Measurements from ENCODE around the gene ZBTB37.
"Not testable (repeated sequence)": the region's sequence is repeated elsewhere in the genome, so short reads cannot be mapped to it uniquely, and the experiment has no call there.

The ZBTB37 gene

GRCh38 chr1:173865468-173866164, 2.6 kb upstream of the ZBTB37 start:
- no peak for DNase-seq (ENCODE audit: low read depth, low spot score)

GRCh38 chr1:173866413-173867115, 1.6 kb upstream of the ZBTB37 start:
- DNase-seq (ENCODE audit: low read depth, low spot score): no peak

- DNase-seq (ENCODE audit: low read depth, low spot score): no peak
Observed at GRCh38 chr1:173867141-173867752, 933 bp upstream of the ZBTB37 start.

- peak; percentile 100 for DNase-seq (ENCODE audit: low read depth, low spot score)
Observed at GRCh38 chr1:173867753-173868265, 371 bp upstream of the ZBTB37 start, which contains the start of gene GAS5. TSS of gene GAS5 (minus strand) at chr1:173867989.

DNA sequence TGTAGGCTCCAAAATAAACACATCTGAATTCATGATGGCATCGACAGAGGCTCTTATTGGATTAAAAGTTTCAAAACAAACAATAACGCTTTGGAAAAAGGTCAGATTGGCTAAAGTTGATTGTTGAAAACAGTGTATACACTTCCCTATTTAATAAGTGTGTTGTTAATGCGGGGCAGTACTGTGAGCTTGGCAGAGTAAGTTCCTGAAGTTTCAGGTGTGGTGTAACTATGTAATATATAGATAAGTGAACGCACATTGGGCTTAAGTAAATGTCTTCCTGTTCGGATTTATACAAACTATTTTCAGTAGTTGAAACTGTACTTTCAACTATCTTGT, 810 bp downstream of the ZBTB37 start:
- DNase-seq (ENCODE audit: low read depth, low spot score): no peak

GRCh38 chr1:173870252-173871075, 2.3 kb downstream of the ZBTB37 start:
- no peak for DNase-seq (ENCODE audit: low read depth, low spot score)

DNA sequence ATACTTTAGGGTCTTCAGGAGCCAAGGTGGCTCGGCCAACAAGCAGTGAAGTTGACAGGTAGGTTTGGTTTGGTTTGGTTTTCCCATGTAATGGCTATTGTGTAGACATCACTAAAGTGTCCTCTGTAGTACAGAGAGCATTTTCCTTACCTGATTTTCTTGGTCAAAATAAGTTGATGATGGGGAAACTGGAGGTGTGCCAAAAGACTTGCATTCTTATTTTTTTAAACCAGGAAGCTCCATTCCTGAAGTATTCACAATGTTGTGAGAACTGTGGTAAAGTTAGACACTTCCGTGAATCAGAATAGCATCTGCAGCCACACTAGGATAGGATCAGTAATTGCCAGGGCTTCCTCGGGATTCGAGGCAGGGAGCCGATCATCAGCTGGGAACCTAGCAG, 2.9 kb downstream of the ZBTB37 start:
- DNase-seq (ENCODE audit: low read depth, low spot score): no peak

DNA sequence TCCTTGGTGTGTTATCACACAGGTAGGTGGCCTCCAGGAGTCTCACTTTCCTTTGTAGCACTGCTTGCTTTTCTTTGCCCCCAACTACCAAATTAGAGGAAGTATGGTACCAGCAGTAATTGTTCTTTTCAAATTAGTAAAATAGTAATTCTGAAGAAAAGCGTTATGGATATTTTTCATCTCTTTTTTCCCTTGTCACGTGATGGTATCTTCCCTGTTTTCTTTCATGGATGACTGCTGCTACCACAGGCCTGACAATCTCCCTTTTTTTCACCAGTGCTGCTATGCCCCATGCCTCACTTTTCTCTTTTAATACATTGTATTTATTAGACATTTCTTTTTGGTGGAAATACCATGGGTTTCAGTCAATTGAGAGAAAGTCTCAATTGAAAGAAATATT, 3.3 kb downstream of the ZBTB37 start:
- no peak for DNase-seq (ENCODE audit: low read depth, low spot score)

DNA sequence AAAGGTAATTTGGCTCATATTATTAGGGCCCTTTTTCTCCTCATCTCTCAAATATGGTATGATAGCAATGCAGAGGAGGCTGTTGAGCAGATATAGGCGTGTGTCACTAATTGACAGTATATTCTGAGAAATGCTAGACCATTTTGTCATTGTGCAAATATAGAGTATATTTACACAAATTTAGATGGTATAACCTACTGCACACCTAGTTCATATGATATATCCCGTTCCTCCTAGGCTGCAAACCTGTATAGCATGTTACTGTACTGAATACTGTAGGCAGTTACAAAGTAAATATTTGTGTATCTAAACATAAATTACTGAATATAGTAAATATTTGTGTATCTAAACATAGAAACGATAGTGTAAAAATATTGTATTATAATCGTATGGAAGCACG, 8.6 kb downstream of the ZBTB37 start:
- DNase-seq (ENCODE audit: low read depth, low spot score): no peak

GRCh38 chr1:173878251-173878650, 10.1 kb downstream of the ZBTB37 start:
- no peak for DNase-seq (ENCODE audit: low read depth, low spot score)

DNA sequence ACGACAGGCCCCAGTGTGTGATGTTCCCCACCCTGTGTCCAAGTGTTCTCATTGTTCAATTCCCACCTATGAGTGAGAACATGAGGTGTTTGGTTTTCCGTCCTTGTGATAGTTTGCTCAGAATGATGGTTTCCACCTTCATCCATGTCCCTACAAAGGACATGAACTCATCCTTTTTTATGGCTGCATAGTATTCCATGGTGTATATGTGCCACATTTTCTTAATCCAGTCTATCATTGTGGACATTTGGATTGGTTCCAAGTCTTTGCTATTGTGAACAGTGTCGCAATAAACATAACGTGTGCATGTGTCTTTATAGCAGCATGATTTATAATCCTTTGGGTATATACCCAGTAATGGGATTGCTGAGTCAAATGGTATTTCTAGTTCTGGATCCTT, 12.9 kb downstream of the ZBTB37 start:
- not testable (repeated sequence) for DNase-seq (ENCODE audit: low read depth, low spot score)

- DNase-seq (ENCODE audit: low read depth, low spot score): no peak
Observed at GRCh38 chr1:173884701-173885100, 16.5 kb downstream of the ZBTB37 start.

GRCh38 chr1:173886746-173887611, 18.8 kb downstream of the ZBTB37 start:
- DNase-seq (ENCODE audit: low read depth, low spot score): no peak

- no peak for DNase-seq (ENCODE audit: low read depth, low spot score)
Observed at GRCh38 chr1:173887627-173888026, 19.4 kb downstream of the ZBTB37 start.

GRCh38 chr1:173888749-173889148, 20.6 kb downstream of the ZBTB37 start:
- DNase-seq (ENCODE audit: low read depth, low spot score): no peak

DNA sequence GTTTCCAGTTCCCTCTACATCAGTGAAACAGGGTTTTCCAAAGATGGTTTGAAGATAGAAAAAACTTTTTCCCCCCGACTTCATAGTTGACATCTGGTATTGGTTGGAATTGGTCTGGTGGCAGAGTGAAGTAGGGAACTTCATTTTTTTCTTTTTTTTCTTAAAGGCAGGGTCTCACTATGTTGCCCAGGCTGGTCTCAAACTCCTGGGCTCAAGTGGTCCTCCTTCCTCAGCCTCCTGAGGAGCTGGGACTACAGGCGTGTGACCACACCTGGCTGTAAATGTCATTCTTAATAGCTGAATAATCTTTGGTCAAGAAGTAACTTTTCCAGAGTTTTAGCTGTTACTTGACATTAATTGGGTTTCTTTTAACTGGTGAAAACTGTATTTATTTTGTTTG, 21.7 kb downstream of the ZBTB37 start:
- DNase-seq (ENCODE audit: low read depth, low spot score): no peak

GRCh38 chr1:173893611-173894010, 25.4 kb downstream of the ZBTB37 start:
- no peak for DNase-seq (ENCODE audit: low read depth, low spot score)

GRCh38 chr1:173894189-173894588, 26.0 kb downstream of the ZBTB37 start:
- no peak for DNase-seq (ENCODE audit: low read depth, low spot score)

DNA sequence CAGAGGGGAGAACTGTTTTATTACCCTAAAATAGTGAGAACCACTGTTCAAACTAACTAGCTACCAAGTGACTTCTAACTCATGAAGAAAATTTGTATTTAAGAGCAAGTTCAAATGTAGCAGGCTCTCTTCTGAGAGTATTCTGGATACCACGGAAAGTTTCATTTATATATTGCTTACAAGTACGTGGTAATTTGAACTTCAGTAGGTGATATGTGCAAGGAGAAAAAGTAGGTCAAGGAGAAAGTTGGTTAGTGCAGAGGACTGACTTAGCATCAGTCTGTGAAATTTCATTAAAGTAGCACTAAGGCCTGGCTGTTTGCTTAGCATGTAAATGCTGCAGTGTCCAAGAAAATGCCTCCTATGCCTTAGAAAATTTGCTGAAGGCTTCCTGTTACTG, 32.2 kb downstream of the ZBTB37 start:
- DNase-seq (ENCODE audit: low read depth, low spot score): no peak

DNA sequence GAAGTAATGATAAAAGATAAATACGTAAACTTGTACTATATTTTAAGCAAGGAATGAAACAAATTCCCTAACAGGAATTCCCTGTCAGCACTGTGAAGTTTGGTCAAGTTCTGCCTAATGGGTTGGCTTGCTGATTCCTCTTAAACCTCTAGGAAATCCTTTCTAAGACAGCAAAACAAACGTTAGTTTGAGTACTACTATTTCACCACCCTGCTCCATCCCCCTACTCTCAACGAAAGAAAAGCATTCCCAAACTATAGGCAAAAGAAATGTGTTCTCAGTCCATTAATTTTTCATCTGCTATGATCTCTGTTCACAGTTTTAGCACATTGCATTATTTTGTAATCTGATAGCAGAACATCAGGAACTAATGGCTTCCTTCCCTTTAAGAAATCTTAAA, 32.8 kb downstream of the ZBTB37 start:
- no peak for DNase-seq (ENCODE audit: low read depth, low spot score)

Data from smooth muscle cell of the brain vasculature (primary cell).